GM23248 (cell line): ENCODE results near the gene FOXP3. TPM values are rescaled to one million over a fixed set of nuclear protein-coding genes. Genes with fewer than 3 reads are reported as not detected.

Source experiments
- DNase-seq: peaks from one replicate; pipeline ENCODE4 v3.0.0-alpha.2; 2015
- H2AFZ ChIP-seq: fragments of 200-600 bp; sonication (generic); 2 replicates; pipeline ENCODE4 v1.6.1; 2016; ENCODE audit warnings: antibody characterized with exemption
- H3F3A ChIP-seq: fragments of 200-600 bp; sonication (generic); 2 replicates; pipeline ENCODE4 v1.6.1; 2016; ENCODE audit warnings: mild to moderate bottlenecking, antibody characterized with exemption, mixed run types; ENCODE audit not compliant: insufficient read depth
- H3K27ac ChIP-seq: fragments of 200-600 bp; sonication (generic); 2 replicates; pipeline ENCODE4 v1.5.1; 2016; ENCODE audit warnings: mild to moderate bottlenecking
- H3K27me3 ChIP-seq: fragments of 200-600 bp; sonication (generic); replicated peaks from 2 replicates; pipeline ENCODE4 v1.6.1; 2016; ENCODE audit warnings: mild to moderate bottlenecking; ENCODE audit not compliant: insufficient read depth
- H3K36me3 ChIP-seq: fragments of 200-600 bp; sonication (generic); 2 replicates; pipeline ENCODE4 v1.6.1; 2016; ENCODE audit warnings: low read depth, mild to moderate bottlenecking
- H3K4me1 ChIP-seq: fragments of 200-600 bp; sonication (generic); 2 replicates; pipeline ENCODE4 v1.6.1; 2016; ENCODE audit warnings: mild to moderate bottlenecking; ENCODE audit not compliant: insufficient read depth
- H3K4me2 ChIP-seq: fragments of 200-600 bp; sonication (generic); one replicate; pipeline ENCODE4 v1.6.1; 2016; ENCODE audit warnings: mild to moderate bottlenecking; ENCODE audit not compliant: unreplicated experiment
- H3K4me3 ChIP-seq: fragments of 200-600 bp; sonication (generic); 2 replicates; pipeline ENCODE4 v1.5.1; 2016; ENCODE audit warnings: mild to moderate bottlenecking
- H3K79me2 ChIP-seq: fragments of 200-600 bp; sonication (generic); 2 replicates; pipeline ENCODE4 v1.6.1; 2016; ENCODE audit warnings: mild to moderate bottlenecking; ENCODE audit not compliant: insufficient read depth
- H3K9ac ChIP-seq: fragments of 200-600 bp; sonication (generic); 2 replicates; pipeline ENCODE4 v1.6.1; 2016; ENCODE audit warnings: mild to moderate bottlenecking
- H3K9me2 ChIP-seq: fragments of 200-600 bp; sonication (generic); 2 replicates; pipeline ENCODE4 v1.6.1; 2016; ENCODE audit warnings: mixed run types, mild to moderate bottlenecking, moderate library complexity; ENCODE audit not compliant: insufficient read depth
- H3K9me3 ChIP-seq: fragments of 200-600 bp; sonication (generic); one replicate; pipeline ENCODE4 v1.6.1; 2017; ENCODE audit warnings: low read depth
- H4K20me1 ChIP-seq: fragments of 200-600 bp; sonication (generic); 2 replicates; pipeline ENCODE4 v1.6.0; 2016; ENCODE audit not compliant: insufficient read depth
- EZH2 ChIP-seq: fragments of 200-600 bp; sonication (generic); IDR thresholded peaks from 2 replicates; pipeline ENCODE4 v1.6.1; 2018; ENCODE audit warnings: antibody characterized with exemption, mild to moderate bottlenecking; ENCODE audit not compliant: insufficient read depth, poor library complexity, severe bottlenecking
- EZH2phosphoT487 ChIP-seq: fragments of 200-600 bp; sonication (generic); IDR thresholded peaks from 2 replicates; pipeline ENCODE4 v1.6.1; 2018; ENCODE audit warnings: antibody characterized with exemption, moderate library complexity, mild to moderate bottlenecking, low read depth; ENCODE audit not compliant: insufficient read depth
- WGBS, 2 experiments: methylation state at CpG; one replicate each; pipeline ENCODE4 v1.1.6; 2015 to 2017; ENCODE audit warnings: low lambda C conversion rate in 2 of 2, low coverage in 1 of 2; ENCODE audit errors: missing lambda C conversion rate in 2 of 2; 5-methylcytosine and 5-hydroxymethylcytosine counted together
- in situ Hi-C: fragments of 300-500 bp; cut with MboI; formaldehyde crosslinking; loops from 2 replicates; pipeline ENCODE4 v1.15.0; 2020
- polyA plus RNA-seq: library from polyadenylated mRNA; unstranded; fragments of >200 nt; fragmentation: Nextera tagmentation; extraction: Ambion mirVana; gene quantifications from 2 replicates; pipeline ENCODE4 v1.2.1, GENCODE V29; 2016
- total RNA-seq: library from RNA; depleted of rRNA; stranded (reverse); fragments of >200 nt; shearing (Covaris generic); gene quantifications from 2 replicates; pipeline ENCODE4 v1.2.3, GENCODE V29; 2014

The FOXP3 gene
- total and polyA plus RNA-seq, 2 experiments from 2014 or later = 0.08 TPM; not detected in 1

DNA sequence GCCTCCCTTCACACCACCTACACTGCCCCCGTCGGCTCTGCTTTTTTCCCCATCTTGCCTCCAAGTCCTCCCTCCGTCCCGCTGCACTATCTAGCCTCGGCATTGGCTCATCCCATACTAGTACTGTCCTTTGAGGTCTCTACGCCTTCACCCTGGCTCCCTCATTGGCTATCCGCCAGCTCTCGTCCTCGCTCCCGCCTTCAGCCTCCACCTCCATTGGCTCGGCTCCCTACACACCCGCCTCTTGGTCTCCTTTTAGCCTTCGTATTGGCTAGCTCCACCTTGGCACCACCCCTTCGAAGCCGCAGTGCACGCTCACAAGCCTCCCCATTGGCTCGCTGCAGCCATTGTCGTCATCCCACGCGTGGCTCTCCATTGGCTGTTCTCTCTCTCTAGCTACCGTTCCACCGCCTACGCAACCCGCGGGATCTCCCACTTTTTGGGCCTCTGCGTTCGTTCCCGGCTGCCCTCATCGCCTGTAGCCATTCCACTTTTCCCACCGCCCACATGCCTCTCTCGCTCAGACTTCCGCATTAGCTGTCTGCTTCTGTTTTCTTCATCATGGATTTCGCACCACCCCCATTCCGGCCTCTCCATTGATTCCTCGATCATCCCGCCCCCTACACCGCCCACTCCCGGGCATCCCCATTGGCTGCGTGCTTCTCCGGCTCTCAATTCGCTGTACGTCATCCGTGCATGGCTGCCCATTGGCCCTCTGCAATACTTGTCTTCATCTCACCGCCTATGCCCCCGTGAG lies 4.7 kb upstream of the FOXP3 start:
- no peaks in the 10 kb centered on the region for H3F3A ChIP-seq
- H3K9me3 ChIP-seq = no peaks in the 10 kb centered on the region
- DNase-seq = peak; percentile 96
- TF ChIP-seq EZH2phosphoT487 (no peak), EZH2 (no peak)
- WGBS, 2 experiments = 1% methylated on average over 29 to 45 of the region's 45 CpGs
- H3K4me2 ChIP-seq = peak overlapping the region; percentile 80
- H2AFZ ChIP-seq = peak overlapping the region; percentile 85
- H3K9me2 ChIP-seq = no peaks in the 10 kb centered on the region
- H3K4me3 ChIP-seq = peak overlapping the region; percentile 78
- no peaks in the 10 kb centered on the region for H3K27me3 ChIP-seq
- no peaks in the 10 kb centered on the region for H4K20me1 ChIP-seq
- peak overlapping the region; percentile 91 for H3K9ac ChIP-seq
- in situ Hi-C loops = no loop called here
- no peaks in the 10 kb centered on the region for H3K36me3 ChIP-seq
- H3K4me1 ChIP-seq = peaks cover 6% of the 10 kb centered on the region; the same call in 1 of the 2 replicates
- peaks cover 36% of the 10 kb centered on the region for H3K79me2 ChIP-seq
- peak overlapping the region; percentile 99 for H3K27ac ChIP-seq

DNA sequence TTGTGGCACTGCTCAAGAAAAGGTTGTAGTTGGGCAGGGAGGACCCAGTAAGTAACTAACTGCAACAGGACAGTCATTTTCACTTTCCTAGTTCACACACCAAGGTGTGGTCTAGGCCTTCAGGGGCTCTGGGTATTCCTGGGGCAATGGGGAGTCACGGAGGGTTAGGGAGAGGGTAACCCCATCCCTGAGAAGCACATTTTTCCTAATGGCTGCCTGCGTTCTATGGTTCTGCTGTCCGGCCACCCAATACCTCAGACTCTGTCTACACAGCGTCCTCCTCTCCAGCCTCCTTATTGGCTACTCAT lies 4.1 kb upstream of the FOXP3 start:
- no peak for TF ChIP-seq EZH2phosphoT487
- no peaks in the 10 kb centered on the region for H3K9me3 ChIP-seq
- H3F3A ChIP-seq = no peaks in the 10 kb centered on the region
- peak overlapping the region; percentile 91 for H3K9ac ChIP-seq
- no peaks in the 10 kb centered on the region for H3K9me2 ChIP-seq
- no peaks in the 10 kb centered on the region for H3K36me3 ChIP-seq
- peak overlapping the region; percentile 85 for H2AFZ ChIP-seq
- peaks cover 6% of the 10 kb centered on the region; the same call in 1 of the 2 replicates for H3K4me1 ChIP-seq
- DNase-seq = no peak
- WGBS, 2 experiments = 0 to 7% methylated on average over 1 to 4 of the region's 4 CpGs
- H3K79me2 ChIP-seq = peaks cover 35% of the 10 kb centered on the region
- H3K27ac ChIP-seq = peak overlapping the region; percentile 99
- H4K20me1 ChIP-seq = no peaks in the 10 kb centered on the region
- peak overlapping the region; percentile 78 for H3K4me3 ChIP-seq
- in situ Hi-C loops = no loop called here
- peak overlapping the region; percentile 80 for H3K4me2 ChIP-seq
- H3K27me3 ChIP-seq = no peaks in the 10 kb centered on the region

DNA sequence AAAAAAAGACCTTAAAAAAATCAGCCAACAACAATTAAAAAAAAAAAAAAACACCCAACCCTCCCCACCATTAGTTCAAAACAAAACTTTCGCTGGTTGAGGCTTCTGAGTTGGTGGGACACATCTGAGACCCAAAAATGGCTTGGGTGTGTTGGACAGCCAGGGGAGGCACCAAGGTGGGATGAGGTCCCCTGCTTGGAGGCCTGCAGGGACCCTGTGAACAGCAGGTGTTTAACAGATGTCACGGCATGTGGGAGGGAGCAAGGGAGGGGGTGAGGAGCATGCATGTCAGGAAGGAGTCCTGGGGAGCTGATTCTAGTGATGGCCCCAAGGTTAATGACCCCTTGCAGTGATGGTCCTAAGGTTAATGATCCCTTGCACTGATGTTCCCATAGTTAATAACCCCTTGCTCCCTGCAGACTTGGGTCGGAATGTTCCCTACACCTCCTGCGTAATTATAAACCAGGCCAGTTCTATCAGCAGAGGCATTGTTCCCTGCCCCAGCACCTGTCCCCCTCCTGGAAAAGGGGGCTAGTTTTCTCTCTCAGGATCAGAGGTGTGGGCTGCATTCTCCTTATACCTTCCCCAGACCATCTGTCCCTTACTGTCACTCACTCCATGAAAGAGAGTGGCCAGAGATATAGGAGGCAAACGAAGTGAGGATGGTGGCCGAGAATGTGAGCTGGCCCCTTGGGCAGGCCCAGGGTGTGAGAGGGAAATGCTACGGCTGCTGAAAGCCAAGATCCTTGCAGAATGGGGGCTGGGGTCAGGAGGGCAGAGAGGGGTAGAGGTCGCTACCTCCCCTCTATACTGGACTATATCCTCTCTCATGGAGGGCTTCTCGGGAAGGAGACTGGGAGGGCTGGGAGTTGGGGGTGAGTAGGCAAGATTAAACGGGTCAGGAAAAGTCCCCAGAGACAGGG lies 2.3 kb upstream of the FOXP3 start:
- Histone ChIP-seq H2AFZ (no peak overlapping the region), H3K79me2 (peaks cover 17% of the 10 kb centered on the region), H3K27ac (no peak overlapping the region), H3K9me2 (no peaks in the 10 kb centered on the region), H3K27me3 (no peaks in the 10 kb centered on the region), H3F3A (no peaks in the 10 kb centered on the region), H3K9me3 (no peaks in the 10 kb centered on the region), H3K4me1 (peaks cover 6% of the 10 kb centered on the region; the same call in 1 of the 2 replicates), H3K36me3 (no peaks in the 10 kb centered on the region), H4K20me1 (no peaks in the 10 kb centered on the region), H3K4me2 (no peak overlapping the region), H3K9ac (no peak overlapping the region), H3K4me3 (no peak overlapping the region)
- no peak for TF ChIP-seq EZH2
- TF ChIP-seq EZH2phosphoT487 = no peak
- 56 to 59% methylated on average over 8 to 9 of the region's 10 CpGs for WGBS, 2 experiments
- in situ Hi-C loops = no loop called here
- DNase-seq = no peak

DNA sequence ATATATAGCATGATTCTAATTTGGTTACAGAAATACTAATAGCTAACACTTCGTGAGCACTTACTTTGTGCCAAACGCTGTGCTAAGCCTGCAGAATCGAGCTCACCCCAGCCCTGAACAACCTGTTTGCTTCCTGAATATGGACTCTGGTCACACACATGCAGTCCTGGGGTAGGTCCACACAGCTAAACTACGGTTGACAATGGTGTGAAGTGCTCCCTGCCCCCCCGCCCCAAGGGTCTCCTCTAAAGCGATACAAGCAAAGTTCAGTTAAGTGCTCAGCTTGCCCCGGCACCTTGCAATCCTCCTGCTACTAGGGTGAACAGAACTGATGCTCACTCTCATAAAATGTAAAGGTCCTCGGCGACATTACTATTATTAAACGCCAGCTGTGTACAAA lies 879 bp downstream of the FOXP3 start:
- WGBS, 2 experiments = 61 to 65% methylated on average over 7 to 10 of the region's 10 CpGs
- H3K9me2 ChIP-seq = no peaks in the 10 kb centered on the region
- H3K4me2 ChIP-seq = no peak overlapping the region
- H3K27me3 ChIP-seq = no peaks in the 10 kb centered on the region
- H3K9me3 ChIP-seq = no peaks in the 10 kb centered on the region
- TF ChIP-seq EZH2phosphoT487 (no peak), EZH2 (no peak)
- H4K20me1 ChIP-seq = no peaks in the 10 kb centered on the region
- H3K9ac ChIP-seq = no peak overlapping the region
- H3K27ac ChIP-seq = no peak overlapping the region
- no peaks in the 10 kb centered on the region for H3K79me2 ChIP-seq
- H3F3A ChIP-seq = no peaks in the 10 kb centered on the region
- no peak overlapping the region for H3K4me3 ChIP-seq
- H3K4me1 ChIP-seq = no peaks in the 10 kb centered on the region
- in situ Hi-C loops = no loop called here
- no peak overlapping the region for H2AFZ ChIP-seq
- H3K36me3 ChIP-seq = no peaks in the 10 kb centered on the region
- DNase-seq = no peak
